Measurements from ENCODE around the gene IYD.

IYD gene

DNA sequence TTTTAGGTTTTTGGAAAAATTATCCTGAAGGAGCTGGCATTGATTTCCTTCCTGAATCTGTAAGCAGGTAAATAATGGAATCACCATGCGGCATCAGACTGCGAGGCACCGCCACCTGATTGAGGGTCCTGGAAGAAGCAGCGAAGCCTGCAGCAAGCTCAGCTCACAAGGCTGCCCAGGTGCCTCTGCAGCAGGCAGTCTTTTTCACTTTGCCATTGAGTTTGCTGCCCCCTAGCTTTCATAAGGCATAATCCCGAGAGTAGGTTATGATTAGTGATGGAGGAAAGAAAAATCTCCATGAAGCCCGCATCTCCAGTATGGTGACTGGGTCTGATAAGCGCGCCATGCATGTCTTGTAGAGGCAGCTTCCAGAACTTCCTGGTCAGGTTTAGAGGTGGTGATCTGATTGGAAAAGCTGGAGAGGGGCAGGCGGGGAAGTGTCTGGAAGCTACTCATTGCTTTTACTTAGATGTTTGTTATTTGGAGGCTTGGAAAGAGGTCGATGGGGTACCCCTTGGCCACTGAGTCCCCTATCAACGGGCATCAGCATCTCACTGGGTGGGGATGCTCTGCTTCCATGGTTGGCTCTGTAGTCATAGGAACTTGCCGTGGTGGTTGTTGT is 26.7 kb downstream of the IYD start:
- H3K4me3 ChIP-seq, result no peak overlapping the region
- no peak overlapping the region for H3K9ac ChIP-seq (ENCODE audit: insufficient read length)
- no peak for DNase-seq (ENCODE audit: low read depth, low spot score)
- H3K36me3 ChIP-seq (ENCODE audit: insufficient read depth, low read length), result no peaks in the 10 kb centered on the region
- H3K27ac ChIP-seq, result no peak overlapping the region
- TF ChIP-seq FOXP2 (optimal IDR thresholded peaks at IDR 0.05; ENCODE audit: control extremely low read depth, extremely low read length, insufficient read depth) (no peak), POLR2AphosphoS5 (IDR thresholded peaks at IDR 0.05; ENCODE audit: borderline replicate concordance, low read depth, low read length) (no peak), EZH2 (IDR thresholded peaks at IDR 0.05) (no peak)
- H3K9me3 ChIP-seq (ENCODE audit: low read depth, low read length), result no peaks in the 10 kb centered on the region

DNA sequence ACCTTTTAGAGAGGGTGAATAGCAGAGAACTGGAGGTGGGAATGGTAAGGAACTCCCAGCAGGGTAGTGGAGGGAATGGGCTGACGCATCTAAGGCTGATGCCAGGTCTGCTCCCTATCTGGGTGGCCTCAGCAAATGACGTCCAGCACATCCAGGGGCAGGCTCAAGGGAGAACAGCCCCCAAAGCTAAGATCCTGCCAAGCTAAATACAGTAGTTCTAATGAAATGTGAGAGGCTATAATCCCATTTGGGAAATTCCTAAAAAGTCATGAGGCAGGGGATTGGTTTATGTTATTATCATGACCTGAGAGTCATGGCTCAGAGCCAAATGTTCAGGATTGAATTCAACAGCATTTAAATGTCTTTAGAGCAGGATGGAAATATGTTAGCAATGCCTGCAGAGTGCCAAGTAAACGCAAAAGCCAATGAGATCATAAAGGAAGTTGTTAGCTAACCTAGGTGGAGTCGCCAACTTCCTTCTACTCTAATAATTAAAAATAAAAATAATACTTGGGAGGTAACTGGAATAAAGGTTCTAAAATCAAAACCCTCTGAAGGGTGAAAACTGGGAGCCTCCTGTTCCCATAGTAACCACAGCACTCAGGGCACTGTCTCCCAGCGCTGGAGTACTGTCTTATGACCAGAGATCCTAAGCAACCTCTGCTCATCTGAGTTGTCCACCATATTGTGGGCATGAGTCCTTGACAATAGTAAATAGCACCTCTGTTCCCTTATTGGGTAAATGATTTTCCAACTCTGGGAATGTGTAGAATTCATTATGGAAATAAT is 34.8 kb downstream of the IYD start:
- Histone ChIP-seq H3K4me3 (no peak overlapping the region), H3K9ac (ENCODE audit: insufficient read length) (no peak overlapping the region), H3K9me3 (ENCODE audit: low read depth, low read length) (no peaks in the 10 kb centered on the region), H3K36me3 (ENCODE audit: insufficient read depth, low read length) (no peaks in the 10 kb centered on the region), H3K27ac (no peak overlapping the region)
- no peak for DNase-seq (ENCODE audit: low read depth, low spot score)
- TF ChIP-seq POLR2AphosphoS5 (IDR thresholded peaks at IDR 0.05; ENCODE audit: borderline replicate concordance, low read depth, low read length) (no peak), FOXP2 (optimal IDR thresholded peaks at IDR 0.05; ENCODE audit: control extremely low read depth, extremely low read length, insufficient read depth) (no peak), EZH2 (IDR thresholded peaks at IDR 0.05) (no peak)

DNA sequence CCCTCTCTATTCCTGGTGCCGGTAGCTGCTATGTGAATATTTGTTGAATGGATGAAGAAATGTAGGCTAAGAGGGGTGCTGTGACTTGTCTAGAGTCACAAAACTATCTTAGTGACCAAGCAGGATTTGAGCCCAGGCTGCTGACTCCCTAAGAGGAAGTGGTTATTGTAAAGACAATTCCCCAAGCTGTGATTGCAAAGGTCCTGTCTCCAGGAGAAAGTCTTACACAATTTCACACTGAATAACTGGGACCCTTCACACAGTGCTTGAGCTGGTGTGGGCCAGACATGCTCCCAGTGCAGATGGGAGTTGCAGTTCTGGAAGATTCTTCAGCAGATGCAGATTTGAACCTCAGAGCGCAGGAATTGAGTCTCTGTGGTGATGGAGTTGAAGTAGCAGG is 38.1 kb downstream of the IYD start:
- Histone ChIP-seq H3K36me3 (ENCODE audit: insufficient read depth, low read length) (no peaks in the 10 kb centered on the region), H3K9me3 (ENCODE audit: low read depth, low read length) (no peaks in the 10 kb centered on the region), H3K4me3 (no peak overlapping the region), H3K9ac (ENCODE audit: insufficient read length) (no peak overlapping the region), H3K27ac (no peak overlapping the region)
- TF ChIP-seq EZH2 (IDR thresholded peaks at IDR 0.05) (no peak), POLR2AphosphoS5 (IDR thresholded peaks at IDR 0.05; ENCODE audit: borderline replicate concordance, low read depth, low read length) (no peak), FOXP2 (optimal IDR thresholded peaks at IDR 0.05; ENCODE audit: control extremely low read depth, extremely low read length, insufficient read depth) (no peak)
- DNase-seq (ENCODE audit: low read depth, low spot score), result no peak

DNA sequence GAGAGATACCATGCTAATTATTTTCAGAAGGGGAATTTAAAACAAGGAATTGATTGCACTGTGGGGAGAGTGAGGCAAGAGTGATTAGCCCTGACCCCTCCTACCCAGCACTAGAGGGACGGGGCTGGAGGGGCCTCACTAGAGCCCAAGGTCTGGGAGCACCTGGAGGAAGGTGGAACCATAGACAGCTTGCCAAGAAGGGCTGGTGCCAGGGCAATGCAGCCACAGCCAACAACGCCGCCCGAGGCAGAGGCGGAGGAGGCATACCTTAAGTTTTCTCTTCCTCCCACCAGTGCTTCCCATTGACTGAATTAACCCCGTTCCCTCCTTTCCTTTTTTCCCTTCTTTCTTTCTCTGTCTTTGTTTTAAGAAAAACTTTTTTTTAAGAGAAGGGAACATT is 40.0 kb downstream of the IYD start:
- H3K4me3 ChIP-seq, result no peak overlapping the region
- H3K9me3 ChIP-seq (ENCODE audit: low read depth, low read length), result no peaks in the 10 kb centered on the region
- no peak overlapping the region for H3K9ac ChIP-seq (ENCODE audit: insufficient read length)
- TF ChIP-seq EZH2 (IDR thresholded peaks at IDR 0.05) (no peak), FOXP2 (optimal IDR thresholded peaks at IDR 0.05; ENCODE audit: control extremely low read depth, extremely low read length, insufficient read depth) (no peak), POLR2AphosphoS5 (IDR thresholded peaks at IDR 0.05; ENCODE audit: borderline replicate concordance, low read depth, low read length) (no peak)
- H3K27ac ChIP-seq, result no peak overlapping the region
- H3K36me3 ChIP-seq (ENCODE audit: insufficient read depth, low read length), result no peaks in the 10 kb centered on the region
- no peak for DNase-seq (ENCODE audit: low read depth, low spot score)

DNA sequence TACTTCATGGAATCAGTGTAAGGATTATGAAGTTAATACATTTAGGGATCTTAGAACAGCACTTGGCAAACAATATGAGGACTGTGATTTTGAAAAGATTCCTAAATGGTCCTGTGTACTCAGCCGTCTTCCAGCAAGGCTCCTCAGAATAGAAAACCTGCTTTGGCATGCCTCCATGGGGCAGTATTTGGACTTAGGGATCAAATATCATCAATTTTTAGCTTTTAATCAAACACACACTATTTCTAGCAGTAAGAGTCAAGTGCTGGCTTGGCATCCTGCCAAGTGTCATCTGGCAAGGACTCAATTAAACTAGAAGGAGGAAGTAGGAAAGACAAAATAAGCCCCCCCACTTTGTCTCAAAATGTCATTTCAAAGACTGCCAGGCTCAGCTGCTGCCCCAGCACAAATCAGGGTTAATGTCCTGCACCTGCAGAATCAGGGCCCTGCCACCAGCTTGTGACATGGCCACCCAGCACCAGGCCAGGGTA is 40.8 kb downstream of the IYD start:
- Histone ChIP-seq H3K9ac (ENCODE audit: insufficient read length) (no peak overlapping the region), H3K36me3 (ENCODE audit: insufficient read depth, low read length) (no peaks in the 10 kb centered on the region), H3K4me3 (no peak overlapping the region), H3K9me3 (ENCODE audit: low read depth, low read length) (no peaks in the 10 kb centered on the region), H3K27ac (no peak overlapping the region)
- no peak for DNase-seq (ENCODE audit: low read depth, low spot score)
- no peak for TF ChIP-seq FOXP2 (optimal IDR thresholded peaks at IDR 0.05; ENCODE audit: control extremely low read depth, extremely low read length, insufficient read depth)
- no peak for TF ChIP-seq EZH2 (IDR thresholded peaks at IDR 0.05)
- TF ChIP-seq POLR2AphosphoS5 (IDR thresholded peaks at IDR 0.05; ENCODE audit: borderline replicate concordance, low read depth, low read length), result no peak

DNA sequence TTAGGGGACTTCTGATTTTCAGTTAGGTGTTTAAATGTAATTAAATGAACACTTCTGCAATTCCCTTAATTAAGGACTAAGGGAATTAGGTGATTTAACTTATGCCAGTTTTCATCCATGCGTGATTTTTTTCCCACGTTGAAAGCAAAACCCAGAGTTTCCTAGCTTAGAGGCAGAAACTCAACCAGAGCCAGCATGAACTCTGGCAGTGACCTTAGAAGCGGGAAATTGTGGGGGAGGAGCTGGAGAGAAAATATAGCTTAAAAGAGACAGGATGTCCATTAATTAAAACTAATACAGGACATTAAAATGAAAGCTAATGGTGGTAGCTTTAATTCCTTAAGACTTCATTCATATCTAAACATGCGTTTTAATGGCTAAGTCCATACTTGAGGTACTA is 41.6 kb downstream of the IYD start:
- Histone ChIP-seq H3K36me3 (ENCODE audit: insufficient read depth, low read length) (no peaks in the 10 kb centered on the region), H3K27ac (no peak overlapping the region), H3K4me3 (no peak overlapping the region), H3K9ac (ENCODE audit: insufficient read length) (no peak overlapping the region), H3K9me3 (ENCODE audit: low read depth, low read length) (no peaks in the 10 kb centered on the region)
- no peak for DNase-seq (ENCODE audit: low read depth, low spot score)
- no peak for TF ChIP-seq POLR2AphosphoS5 (IDR thresholded peaks at IDR 0.05; ENCODE audit: borderline replicate concordance, low read depth, low read length)
- no peak for TF ChIP-seq FOXP2 (optimal IDR thresholded peaks at IDR 0.05; ENCODE audit: control extremely low read depth, extremely low read length, insufficient read depth)
- no peak for TF ChIP-seq EZH2 (IDR thresholded peaks at IDR 0.05)

DNA sequence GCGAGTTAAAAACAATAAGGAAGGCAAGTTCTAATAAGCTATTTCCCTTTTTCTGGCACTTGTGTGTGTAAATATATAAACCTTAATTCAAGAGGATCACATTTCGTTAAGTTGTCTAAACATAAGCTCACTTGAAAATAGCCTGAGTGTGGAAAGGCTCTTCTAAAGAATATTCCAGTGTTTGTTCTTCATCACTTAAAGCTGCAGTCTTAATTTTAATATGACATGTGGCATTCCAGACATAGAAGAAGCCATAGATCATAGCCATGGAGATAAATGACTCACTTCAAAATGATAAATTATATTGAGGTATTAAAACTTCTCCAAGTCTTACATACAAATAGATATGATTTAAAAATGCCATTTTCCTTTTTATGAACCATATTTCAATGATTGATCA is 42.1 kb downstream of the IYD start:
- H3K36me3 ChIP-seq (ENCODE audit: insufficient read depth, low read length), result no peaks in the 10 kb centered on the region

DNA sequence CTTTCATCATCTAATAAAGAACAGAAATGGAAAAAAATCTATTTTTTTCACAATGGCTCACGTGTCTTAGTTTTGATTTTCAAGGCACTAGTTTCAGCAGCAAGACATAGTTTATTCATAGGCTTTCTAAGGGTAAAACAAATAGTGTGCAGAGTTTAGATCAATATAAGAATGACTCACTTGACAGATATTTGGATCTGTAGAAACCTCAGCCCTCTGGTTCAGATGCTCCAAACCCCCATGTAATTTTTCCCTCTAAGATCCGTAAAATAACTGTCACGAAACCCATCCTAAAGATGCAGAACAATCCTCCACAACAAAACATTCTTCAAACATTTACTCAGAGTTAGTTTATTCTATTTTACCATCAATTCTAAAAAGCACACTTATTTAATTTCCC is 43.4 kb downstream of the IYD start:
- DNase-seq (ENCODE audit: low read depth, low spot score), result no peak
- no peaks in the 10 kb centered on the region for H3K36me3 ChIP-seq (ENCODE audit: insufficient read depth, low read length)
- no peak overlapping the region for H3K9ac ChIP-seq (ENCODE audit: insufficient read length)
- H3K27ac ChIP-seq, result no peak overlapping the region
- no peaks in the 10 kb centered on the region for H3K9me3 ChIP-seq (ENCODE audit: low read depth, low read length)
- H3K4me3 ChIP-seq, result no peak overlapping the region
- TF ChIP-seq POLR2AphosphoS5 (IDR thresholded peaks at IDR 0.05; ENCODE audit: borderline replicate concordance, low read depth, low read length) (no peak), FOXP2 (optimal IDR thresholded peaks at IDR 0.05; ENCODE audit: control extremely low read depth, extremely low read length, insufficient read depth) (no peak), EZH2 (IDR thresholded peaks at IDR 0.05) (no peak)

More for the DNA sequence above, 42.1 kb downstream of the IYD start:
- TF ChIP-seq EZH2 (IDR thresholded peaks at IDR 0.05) (no peak), FOXP2 (optimal IDR thresholded peaks at IDR 0.05; ENCODE audit: control extremely low read depth, extremely low read length, insufficient read depth) (no peak), POLR2AphosphoS5 (IDR thresholded peaks at IDR 0.05; ENCODE audit: borderline replicate concordance, low read depth, low read length) (no peak)
- H3K9ac ChIP-seq (ENCODE audit: insufficient read length), result no peak overlapping the region
- DNase-seq (ENCODE audit: low read depth, low spot score), result no peak
- no peak overlapping the region for H3K27ac ChIP-seq
- H3K9me3 ChIP-seq (ENCODE audit: low read depth, low read length), result no peaks in the 10 kb centered on the region
- no peak overlapping the region for H3K4me3 ChIP-seq

All from SK-N-MC (cell line).